Astrocyte of the hippocampus (primary cell): ENCODE measurements around the gene ABLIM1.

ENCODE experiments used
- DNase-seq: peaks from one replicate; pipeline ENCODE4 v3.0.0; 2011; ENCODE audit warnings: low read depth, low spot score

ABLIM1 gene

DNA sequence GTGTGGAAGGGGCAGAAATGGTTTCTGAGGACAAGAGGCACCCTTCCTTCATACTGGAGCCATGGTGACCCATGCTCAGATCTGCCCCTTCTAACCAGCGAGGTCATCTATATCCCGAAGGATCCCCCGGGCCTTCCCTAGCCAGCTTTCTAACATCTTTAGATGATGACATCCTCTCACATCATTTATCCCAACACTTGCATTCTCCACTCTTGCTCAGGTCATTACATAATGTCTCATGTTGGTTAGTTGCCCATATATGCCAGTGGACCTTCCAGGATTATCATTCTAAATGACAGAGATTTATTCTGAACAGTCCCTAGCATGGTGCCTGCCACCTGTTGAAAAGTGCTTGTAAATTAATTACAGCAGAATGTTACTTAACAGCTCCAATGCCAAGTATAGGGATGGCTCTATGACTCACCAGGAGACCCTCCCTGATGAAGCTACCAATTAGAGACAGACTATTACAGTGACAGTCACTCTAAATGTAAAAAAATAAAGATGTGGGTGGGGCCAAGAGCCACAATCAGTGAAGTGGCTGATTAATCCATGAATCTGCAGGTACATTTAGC, 22.6 kb upstream of the ABLIM1 start:
- DNase-seq = no peak

DNA sequence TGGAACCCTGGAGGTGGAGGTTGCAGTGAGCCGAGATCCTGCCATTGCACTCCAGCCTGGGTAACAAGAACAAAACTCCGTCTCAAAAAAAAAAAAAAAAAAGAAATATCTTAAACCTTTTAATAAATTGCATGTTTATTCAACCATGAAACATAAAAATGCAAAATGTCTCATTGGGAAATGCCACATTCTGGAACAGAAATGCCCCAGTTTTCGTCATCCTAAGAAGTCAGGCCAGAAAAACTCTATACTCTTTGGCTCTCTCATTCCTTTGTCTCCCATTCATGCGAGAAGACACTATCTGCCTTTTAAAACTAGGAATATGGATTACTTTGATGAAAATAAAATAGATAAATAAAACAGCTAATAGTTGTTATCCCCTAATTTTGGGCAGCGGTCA, 21.5 kb upstream of the ABLIM1 start:
- no peak for DNase-seq

DNA sequence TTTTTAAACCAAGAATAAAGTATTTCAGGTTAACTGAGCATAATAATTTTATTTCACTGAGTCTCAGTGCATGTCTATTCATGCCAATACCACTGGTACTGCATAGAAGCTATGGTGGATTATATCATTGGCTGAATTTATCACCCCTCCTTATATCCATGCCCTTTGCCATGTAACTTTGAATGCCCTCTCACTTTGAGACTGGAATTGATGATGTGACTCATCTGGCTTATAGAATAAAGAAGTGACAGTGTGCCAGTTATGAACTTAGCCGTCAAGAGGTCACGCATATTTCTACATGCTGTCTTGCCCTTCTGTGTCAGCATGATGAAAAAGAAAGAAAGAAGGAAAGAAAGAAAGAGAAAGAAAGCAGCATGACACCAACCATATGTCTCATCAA, 20.7 kb upstream of the ABLIM1 start:
- no peak for DNase-seq

DNA sequence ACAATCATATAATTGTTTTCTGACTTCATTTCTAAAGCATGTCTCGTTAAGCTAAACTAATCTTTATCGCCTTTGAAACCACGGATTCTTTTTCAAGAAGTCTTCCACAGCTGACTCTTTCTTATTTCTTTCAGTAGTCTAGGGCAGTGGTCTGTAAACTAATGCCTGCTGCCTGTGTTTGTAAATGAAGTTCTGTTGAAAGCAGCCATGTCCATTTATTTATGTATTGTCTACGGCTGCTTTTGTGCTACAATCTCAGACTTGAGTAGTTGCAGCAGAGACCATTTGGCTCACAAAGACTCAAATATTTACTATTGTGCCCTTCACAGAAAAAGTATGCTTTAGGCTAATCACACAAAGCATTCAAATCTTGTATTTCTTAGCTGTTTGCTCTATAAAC, 20.3 kb upstream of the ABLIM1 start:
- no peak for DNase-seq

DNA sequence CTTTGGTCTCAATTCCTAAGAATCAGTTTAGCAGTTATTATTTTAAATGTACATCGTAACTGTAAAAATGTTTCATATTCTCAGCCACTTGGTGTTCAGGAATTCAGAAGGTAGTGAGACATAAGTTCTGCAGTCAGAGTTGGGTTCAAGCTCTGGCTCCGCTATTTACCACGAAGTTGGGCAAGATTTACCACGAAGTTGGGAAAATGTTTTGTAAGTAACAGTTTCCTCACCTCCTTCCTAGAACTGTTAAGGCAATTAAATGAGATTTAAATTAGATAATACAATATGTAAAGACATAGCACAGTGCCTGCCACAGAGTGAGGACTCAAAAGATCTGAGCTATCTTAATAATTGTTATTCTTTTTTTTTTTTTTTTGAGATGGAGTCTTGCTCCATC, 16.3 kb upstream of the ABLIM1 start:
- DNase-seq = no peak

DNA sequence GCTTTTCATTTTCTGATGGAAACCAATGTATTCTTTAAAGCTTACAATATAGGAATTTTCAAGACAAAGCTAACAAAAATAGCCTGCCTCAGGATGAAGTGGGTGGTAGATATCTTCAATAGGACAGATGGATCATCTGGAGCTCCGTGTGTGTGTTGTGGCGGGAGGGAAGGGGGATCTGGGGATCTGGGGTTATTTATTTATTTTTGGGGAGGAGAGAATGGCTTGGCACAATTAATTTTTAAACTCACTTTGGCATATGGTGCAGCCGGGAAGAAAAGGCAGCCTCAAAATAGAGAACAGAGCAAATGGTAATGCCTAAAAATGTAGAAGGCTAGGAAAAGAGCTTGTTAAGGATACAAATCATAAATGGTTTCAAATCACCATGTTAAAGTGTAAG, 11.6 kb upstream of the ABLIM1 start:
- no peak for DNase-seq

DNA sequence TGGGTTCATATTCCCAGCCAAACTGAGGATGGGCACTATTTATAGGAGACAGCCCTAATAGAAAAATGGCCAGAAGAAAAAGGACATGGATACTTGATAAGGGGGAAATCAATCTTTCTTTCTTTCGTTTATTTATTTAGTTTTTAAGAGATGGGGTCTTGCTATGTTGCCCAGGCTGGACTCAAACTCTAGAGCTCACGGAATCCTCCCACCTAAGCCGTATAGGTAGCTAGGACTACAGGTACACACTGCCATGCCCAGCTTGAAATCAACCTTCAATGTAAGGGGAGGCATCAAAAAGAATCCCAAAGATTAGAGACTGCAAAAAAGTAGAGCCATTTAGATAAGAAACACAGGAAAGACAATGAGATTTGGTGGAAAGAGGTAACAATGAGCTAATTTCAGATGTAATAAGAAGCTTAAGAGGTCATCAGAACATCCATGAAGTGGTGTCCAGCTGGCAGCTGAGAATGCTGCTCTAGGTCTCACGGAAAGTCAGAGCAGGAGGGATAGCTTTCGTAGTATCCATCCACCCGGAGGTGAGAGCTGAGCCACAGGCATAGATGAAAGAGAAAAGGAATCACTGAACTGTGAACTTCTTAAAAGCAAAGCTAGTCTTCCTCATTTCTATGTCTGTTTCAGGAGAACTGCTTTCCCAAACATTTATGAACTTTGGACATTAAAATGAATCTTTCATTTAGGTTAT, 10.5 kb upstream of the ABLIM1 start:
- DNase-seq = no peak

DNA sequence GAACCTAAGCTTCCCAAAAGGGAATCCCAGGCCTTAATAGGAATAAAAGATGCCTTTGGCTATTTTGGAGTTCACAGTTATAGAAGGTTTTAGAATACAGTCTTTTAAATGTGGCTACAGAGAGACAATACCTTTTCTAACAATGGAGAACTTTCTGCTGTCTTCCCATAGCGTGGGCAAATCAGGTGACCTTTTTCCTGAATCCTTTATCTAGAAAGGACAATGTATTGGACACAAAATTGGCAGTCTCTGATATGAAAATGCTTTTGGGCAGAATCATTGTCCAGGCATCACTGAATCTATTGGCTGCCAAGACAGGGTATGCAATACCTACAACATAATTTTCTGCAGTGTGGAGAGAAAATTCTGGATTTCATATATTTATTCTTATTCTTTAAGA, 7.8 kb upstream of the ABLIM1 start:
- no peak for DNase-seq

DNA sequence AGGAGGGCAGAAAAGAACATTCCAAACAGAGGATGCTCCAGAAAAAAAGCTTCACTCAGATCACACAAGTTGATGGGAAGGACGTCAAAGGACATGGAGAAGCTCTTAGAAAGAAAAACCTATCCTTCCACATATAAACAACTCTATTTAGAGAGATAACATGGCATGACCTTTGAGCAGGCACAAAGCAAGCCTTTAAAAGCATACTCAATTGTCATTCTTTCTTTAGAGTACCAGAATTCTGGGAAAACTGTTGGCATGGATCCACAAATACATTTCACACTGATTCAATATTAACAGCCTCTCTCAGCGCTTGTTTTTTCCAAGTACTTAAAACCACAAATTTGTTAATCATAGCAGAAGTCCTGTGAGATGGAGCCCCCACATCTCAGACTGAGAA, 7.3 kb upstream of the ABLIM1 start:
- peak; percentile 32 for DNase-seq

DNA sequence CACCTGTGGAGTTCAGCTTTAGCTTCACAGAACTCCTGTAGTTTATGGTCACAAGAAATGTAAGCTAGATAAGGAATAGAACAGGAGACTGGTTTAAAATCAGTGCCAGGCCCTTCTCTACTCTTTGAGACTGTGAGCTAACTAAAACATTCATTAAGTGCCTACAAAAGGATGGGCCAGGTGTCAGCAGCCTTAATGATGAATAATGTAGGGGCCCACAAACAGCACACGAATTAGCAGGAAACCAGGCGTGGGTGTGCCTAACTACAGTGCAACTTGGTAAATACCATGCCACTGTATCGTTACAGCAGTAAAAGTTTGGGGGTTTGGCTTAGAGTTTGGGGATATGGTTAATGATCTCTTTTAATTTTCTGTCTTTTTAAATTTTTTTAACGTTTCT, 6.1 kb upstream of the ABLIM1 start:
- DNase-seq = no peak

DNA sequence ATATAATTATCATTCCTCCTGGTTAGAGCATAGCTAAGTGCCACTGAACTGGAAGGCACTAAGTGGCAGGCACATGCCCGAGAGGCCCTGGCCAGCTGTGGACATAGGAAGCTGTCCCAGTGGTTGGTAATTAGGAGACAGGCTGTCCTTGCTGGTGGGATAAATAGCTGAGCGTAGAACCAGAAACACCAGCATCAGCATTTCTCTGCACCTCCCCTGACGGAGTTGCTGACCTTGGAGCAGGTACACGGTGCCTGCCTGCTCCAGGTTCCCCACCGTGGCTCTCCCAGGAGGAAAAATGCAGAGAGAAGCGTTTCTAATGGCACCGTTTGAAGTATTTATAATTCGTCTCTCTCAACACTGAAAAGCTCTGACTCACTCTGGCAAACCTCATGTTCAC, 5.6 kb upstream of the ABLIM1 start:
- peak; percentile 40 for DNase-seq

DNA sequence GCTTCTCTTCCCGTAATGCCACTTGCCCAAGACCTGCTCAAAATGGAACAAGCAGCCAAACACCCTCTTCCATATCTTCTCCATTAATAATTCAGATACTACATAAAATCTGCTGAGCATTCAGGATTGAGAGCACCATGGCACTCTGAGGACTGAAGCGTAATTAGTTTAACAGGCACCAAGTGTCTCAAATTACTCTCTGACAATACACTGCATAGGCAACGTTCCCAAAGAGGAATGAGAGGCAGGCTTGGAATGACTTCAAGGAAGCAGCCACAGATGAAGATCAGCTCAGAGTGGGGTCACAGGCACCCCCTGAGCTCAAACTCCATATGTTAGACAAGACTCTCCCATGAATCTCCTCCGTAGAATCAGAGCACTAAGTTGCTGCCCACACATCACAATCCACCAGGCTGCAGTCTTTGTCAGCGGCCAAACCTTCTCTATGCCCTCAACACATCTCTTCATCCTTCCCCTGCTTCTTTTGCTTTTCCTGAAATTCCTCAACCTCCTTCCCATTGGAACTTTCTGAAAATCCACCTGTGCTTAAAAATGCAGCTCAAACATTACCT, 4.7 kb upstream of the ABLIM1 start:
- no peak for DNase-seq

DNA sequence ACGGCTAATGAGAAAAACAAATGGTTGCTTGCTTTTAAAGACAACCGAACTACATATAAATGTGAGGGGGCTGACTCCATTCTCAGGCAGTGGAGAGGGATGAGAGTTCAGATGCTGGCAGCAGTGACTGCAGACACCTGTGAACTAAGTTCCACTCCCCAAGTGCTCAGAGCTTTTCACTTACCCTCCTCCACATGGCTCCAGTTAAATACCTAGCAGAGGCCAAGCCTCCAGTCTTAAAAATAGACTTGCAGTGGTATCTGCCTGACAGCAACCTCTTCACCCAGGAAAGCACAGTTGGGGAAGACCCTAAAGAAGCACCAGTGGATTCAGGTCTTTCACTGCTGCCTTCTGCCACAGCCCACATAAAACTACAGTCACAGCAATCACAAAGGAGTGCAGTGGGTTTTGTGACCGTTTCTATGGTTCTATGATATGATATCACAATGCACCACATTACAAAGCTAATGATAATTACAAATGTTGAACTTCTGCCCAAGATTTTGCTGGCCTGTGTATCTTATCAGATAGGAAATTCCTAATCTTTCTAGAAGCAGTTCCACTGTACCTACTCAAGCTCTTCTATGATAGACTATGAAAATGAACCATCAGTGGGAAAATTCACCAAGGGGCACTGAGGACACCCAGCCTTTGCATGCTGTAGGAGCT, 3.3 kb upstream of the ABLIM1 start:
- no peak for DNase-seq

DNA sequence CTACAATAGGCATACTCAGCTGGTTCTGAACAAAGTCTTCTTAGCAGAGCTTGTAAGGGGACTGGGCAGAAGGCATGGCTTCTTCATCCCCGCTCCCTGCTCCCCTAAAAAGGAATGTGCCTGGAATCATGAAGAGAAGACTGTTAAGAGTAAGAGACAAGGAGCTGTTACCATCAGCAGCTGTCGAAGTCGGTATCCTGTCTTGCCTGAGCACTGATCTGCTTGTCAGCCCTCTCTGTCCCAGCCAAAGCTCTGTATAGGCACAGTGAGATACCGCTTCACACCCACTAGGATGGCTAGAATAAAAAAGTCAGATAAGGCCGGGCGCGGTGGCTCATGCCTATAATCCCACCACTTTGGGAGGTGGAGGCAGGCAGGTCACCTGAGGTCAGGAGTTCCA, 2.4 kb downstream of the ABLIM1 start:
- DNase-seq = no peak

DNA sequence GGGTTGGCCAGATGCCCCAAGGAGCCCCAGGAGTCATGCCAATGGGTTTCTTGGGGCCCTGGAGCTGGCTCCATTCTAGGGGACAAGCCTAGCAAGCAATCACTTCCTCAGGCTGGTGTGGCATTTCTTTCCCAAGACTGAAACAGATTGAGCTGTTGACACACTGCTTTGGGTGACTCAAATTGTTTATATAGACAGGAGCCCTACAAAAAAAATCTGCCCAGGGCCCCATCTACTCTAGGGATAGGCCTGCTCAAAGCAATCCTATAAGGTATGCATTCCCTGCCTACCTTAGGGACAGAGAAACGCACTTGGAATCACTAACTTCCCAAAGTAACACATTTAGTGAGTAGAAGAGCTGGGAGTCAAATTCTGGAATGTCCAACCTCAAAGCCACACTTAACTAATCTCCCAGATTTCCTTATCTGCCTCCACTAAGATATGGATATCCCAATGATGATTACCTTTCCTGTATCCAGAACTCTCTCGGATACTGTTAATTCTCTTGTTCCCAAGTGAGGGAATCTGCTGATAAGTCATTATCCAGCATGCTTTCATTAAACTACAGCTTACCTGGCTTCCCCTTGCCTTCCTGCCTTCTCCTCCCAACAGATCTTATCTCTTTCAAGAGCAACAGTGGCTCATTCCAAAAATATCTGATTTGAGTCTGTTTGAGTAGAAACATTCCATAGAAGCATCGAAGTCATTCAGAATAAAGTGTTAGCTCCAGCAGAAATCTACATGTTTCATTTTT, 3.1 kb downstream of the ABLIM1 start:
- peak; percentile 29 for DNase-seq

DNA sequence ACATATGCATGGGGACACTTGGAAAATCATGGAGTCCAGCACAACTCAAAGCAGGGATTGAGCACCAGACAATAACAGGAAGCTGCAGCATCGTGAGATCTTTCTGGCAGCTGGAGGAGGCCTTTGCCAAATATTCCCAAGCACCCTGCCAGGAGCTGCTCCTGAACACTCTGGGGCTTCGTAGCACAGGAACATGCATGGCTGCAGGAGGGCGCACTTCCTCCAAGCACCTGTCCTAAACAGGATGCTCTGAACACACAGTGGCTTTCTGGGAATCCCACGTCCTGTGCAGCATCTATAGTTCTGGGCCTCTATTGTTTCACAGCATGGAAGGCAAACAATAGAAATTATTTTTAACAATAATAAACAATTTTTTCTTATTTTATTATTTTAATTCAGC, 4.1 kb downstream of the ABLIM1 start:
- DNase-seq = no peak

DNA sequence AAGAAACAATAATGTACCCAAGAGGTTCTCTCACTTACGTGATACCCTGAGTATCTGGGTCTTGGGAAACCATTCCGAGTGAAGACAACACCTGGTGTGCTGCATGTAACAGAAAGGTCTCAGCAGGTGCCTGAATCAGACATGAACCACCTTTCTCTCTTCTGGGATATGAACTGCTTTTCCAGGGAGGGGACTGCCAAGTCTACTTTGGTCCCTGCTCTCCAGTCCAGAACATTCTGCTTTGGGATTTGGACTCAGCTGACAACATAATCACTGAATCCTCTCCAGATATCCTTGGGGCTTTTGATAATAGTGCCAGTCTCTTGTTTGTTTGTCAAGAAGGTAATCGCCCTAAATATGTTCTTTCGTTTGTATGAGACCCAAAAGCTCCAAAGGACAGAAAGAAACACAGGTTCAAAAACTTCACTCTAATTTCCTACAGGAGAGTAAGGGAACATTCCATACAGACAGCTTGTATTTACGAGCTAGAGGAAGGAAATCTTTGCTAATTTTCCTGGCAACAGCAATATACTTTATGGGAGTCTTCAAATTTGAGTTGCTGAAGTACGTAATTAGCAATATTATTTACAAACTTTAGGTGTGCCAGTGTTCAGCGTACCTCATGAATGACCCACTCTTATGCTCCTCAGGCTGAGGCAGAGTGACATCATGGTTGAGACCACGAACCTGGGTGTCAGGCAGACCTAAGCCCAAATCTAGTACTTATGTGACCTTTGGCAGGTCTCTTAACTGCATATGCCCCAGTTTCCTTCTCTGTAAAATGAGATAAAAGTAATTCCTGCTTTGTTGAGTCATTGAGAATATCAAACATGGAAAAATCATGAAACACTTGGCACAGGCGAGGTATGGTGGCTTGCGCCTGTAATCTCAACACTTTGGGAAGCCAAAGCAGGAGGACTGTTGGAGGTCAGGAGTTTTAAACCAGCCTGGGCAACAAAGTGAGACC, 5.4 kb downstream of the ABLIM1 start:
- no peak for DNase-seq

DNA sequence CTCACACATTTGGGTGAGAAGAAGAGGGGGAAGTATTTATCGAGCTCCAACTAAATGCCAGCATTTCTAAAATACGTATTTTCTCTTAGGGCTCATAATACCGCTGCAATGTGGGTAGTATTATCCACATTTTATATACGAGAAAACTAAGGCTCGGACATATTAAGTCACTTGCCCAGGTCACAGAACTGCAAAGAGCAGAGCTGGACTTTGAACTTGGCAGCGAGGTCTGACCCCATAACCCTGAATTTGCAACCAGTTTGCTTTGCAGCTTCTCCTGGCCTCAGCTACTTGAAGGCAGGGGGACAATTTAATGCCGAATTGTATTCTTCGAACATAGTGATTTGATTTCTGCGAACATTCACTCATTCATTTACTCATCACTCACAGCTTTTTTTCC, 7.2 kb downstream of the ABLIM1 start:
- no peak for DNase-seq

DNA sequence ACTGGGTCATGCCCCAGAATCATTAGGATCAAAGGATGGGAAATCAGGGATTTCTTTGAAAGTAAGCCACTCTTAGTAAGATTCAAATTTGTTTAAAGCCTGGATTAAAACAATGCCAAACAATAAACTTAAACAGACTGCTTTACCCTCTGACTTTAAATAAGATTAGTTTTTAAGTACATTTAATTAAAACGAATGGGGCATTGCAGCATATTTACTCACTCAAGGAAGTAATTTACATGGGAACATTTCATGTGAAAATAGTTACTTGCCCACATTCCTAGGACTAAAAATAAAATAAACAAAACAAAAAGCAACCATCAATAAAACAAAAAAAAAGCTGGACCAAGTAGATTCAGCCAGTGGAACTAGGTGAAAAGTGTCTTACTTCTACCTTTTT, 7.8 kb downstream of the ABLIM1 start:
- DNase-seq = no peak

DNA sequence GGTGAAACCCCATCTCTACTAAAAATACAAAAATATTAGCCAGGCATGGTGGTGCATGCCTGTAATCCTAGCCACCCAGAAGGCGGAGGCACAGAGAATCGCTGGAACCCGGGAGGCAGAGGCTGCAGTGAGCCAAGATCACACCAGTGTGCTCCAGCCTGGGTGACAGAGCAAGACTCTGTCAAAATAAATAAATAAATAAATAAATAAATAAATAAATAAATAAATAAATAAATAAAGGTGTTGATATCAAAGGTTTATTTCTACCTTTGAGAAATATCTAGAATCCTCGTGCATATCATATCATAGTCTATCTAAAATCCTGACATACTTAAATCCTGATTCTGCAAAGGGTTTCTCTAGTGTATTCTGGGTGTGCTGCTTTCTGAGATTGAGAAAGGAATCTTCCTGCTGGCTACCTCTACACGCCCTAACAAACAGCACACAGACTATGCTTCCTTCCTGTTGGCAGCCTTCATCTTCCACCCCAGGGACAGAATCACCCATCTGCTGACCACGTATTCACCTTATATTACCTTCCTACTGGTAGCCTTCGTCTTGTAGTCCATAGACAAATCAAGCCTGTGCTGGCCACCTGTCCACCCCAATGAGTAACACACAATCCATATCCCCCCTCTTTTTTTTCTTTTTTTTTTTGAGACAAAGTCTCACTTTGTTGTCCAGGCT, 8.7 kb downstream of the ABLIM1 start:
- no peak for DNase-seq

DNA sequence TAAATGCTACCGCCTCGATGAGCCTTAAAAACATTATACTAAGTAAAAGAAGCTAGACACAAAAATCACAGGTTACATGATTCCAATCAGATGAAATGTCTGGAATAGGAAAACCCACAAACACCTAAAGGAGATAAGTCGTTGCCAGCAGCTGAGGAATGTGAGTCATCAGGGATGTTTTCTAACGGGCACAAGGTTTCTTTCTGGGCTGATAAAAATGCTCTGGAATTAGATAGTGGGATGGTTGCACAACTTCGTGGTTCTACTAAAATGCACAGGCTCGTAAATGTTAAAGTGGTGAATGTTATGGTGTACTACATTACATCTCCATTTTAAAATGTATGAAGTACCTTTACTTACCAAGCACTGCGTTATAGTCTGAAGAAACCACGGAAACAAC, 9.7 kb downstream of the ABLIM1 start:
- DNase-seq = peak; percentile 83
